Fibroblast of mammary gland (primary cell): Measurements from ENCODE around the gene GARNL3.

Experiments
- DNase-seq: peaks from one replicate; pipeline ENCODE4 v3.0.0-alpha.2; 2010; ENCODE audit warnings: low read depth
- H3K4me3 ChIP-seq: 2 replicates; pipeline ENCODE4 v1.5.1; 2011; ENCODE audit warnings: low read depth, mild to moderate bottlenecking, low read length, moderate library complexity; ENCODE audit not compliant: control insufficient read depth
- TF ChIP-seq, protein P1 (sequence below): conservative IDR thresholded peaks from 2 replicates; pipeline ENCODE4 v1.5.1; 2011; ENCODE audit warnings: low read depth, low read length, inconsistent platforms; ENCODE audit not compliant: control insufficient read depth, insufficient read depth

The GARNL3 gene

GRCh38 chr9:127421057-127421456, 156.5 kb downstream of the GARNL3 start:
- no peak for DNase-seq
- no peak overlapping the region for H3K4me3 ChIP-seq
- TF ChIP-seq, protein P1, sequence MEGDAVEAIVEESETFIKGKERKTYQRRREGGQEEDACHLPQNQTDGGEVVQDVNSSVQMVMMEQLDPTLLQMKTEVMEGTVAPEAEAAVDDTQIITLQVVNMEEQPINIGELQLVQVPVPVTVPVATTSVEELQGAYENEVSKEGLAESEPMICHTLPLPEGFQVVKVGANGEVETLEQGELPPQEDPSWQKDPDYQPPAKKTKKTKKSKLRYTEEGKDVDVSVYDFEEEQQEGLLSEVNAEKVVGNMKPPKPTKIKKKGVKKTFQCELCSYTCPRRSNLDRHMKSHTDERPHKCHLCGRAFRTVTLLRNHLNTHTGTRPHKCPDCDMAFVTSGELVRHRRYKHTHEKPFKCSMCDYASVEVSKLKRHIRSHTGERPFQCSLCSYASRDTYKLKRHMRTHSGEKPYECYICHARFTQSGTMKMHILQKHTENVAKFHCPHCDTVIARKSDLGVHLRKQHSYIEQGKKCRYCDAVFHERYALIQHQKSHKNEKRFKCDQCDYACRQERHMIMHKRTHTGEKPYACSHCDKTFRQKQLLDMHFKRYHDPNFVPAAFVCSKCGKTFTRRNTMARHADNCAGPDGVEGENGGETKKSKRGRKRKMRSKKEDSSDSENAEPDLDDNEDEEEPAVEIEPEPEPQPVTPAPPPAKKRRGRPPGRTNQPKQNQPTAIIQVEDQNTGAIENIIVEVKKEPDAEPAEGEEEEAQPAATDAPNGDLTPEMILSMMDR = no peak

DNA sequence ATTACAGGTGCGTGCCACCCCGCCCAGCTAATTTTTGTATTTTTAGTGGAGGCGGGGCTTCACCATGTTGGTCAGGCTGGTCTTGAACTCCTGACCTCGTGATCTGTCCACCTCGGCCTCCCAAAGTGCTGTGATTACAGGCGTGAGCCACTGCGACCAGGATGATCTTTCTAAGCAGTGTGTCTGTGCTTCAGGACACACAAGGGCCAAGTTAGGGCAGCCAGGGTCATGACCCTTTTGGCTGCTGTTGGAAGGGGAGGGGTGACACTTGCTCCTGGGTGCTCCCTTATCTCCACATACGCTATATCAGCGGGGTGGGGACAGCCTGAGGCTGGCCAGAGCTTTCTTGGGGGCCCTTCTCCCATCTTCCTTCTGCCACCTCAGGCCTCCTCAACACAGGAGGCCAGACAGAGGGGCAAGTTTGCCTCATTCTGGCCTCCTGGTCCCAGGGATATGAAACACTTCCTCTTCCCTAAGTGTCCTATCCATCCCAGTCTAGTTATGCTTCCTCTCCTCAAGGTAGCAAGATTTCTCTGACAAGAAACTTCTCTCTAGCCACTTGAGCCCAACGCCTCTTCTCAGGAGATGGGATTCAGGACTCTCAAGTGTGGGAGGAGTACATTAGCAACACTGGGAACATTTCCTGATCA, 157.7 kb downstream of the GARNL3 start:
- H3K4me3 ChIP-seq = no peak overlapping the region
- no peak for DNase-seq

DNA sequence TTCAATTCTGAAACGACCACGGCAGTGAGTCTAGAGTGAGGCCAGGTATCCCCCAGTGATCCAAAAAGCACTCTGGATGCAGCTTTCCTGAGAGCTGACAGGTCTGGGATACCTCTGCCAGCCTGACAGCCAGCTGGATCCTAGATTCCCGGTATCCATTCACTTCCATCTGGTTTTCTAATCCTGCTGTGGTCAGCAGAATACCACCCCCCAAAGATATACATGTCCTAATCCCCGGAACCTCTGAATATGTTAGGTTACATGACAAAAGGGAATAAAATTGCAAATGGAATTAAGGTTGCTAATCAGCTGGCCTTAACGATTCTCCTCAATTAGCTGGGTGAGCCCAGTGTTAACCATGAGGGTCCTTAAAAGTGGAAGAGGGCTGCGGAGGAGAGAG, 158.2 kb downstream of the GARNL3 start:
- TF ChIP-seq, protein P1 = no peak
- no peak for DNase-seq
- peak overlapping the region; percentile 76 for H3K4me3 ChIP-seq

More for the DNA sequence above, 157.7 kb downstream of the GARNL3 start:
- TF ChIP-seq, protein P1 = no peak

- no peak for DNase-seq
- peak overlapping the region; percentile 76 for H3K4me3 ChIP-seq
- TF ChIP-seq, protein P1 = no peak
These were observed 158.9 kb downstream of the GARNL3 start for GRCh38 chr9:127423476-127423933.

DNA sequence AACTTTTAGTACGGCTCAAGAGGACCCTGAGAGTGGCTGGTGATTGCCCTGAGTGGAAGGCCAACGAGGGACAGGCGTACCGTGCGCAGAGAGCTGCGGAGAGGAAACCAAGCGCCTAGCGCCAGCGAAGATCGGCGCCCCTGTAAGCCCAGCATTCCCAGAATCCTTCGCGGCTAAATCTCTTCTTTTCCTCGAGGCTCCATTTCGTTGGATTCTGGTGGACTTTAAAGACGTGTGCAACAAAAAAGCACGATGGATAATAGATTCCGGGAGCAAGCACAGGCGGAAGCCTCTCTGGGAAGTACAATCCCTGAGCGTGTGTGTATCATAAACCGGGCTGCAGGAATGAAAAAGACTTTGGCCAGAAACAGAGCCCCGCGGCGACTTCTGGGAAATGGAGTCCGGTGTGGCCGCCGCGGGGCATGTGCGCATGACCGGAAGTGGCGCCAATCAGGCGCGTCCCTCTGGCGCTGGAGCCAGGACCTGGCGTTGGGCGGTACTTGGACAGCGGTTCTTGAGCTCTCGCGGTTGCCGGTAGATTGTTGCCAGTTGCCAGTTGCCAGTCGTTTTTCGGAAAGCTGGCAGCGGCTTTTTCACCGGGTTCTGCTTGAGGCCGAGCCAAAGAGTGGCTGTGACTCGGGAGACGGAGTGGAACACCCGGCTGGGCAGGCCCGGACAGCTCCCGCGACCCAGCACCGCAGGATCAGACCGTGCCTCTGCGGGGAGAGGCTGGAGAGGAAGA, 159.5 kb downstream of the GARNL3 start, which contains the start of gene ZNF79:
TSS of gene ZNF79 (plus strand) at position 449 of the 742 bp plus-strand sequence. CDS start 406 bp downstream, outside the sequence.
- peak within 1 kb of the TSS; percentile 76 for H3K4me3 ChIP-seq
- TF ChIP-seq, protein P1 = no peak
- peak; percentile 89 for DNase-seq

DNA sequence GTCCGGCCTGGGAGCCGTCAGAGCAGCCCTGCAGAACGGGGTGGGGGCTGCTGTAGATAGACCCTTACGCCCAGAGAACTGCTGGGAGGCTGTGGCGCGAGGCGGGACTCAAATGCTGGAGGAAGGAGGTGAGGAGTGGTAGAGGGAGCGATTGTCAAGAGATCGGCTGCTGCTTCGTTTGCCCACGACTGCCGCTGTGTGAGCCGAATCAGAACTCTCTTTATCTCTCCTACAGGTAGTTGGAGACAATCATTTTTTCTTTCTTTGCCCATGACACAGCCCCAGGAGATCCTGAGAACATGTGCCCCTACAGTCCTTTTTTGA, 160.1 kb downstream of the GARNL3 start:
- H3K4me3 ChIP-seq = peak overlapping the region; percentile 76
- no peak for DNase-seq
- TF ChIP-seq, protein P1 = no peak

DNA sequence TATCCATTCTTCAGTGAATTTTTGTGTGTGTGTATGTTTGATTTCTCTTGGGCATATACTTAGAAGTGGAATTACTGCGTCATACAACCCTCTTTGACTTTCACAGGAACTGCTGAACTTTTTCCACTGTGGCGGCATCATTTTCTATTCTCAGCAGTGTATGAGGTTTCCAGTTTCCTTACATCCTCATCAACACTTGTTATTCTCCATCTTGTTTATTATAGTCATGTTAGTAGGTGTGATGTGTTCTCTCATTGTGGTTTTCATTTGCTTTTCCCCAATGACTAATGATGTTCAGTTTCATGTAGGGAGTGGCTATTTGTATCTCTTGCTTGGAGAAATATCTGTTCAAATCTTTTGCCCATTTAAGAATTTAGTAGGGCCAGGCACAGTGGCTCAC, 162.2 kb downstream of the GARNL3 start:
- DNase-seq = no peak
- H3K4me3 ChIP-seq = no peak overlapping the region
- TF ChIP-seq, protein P1 = no peak
